Kidney glomerular epithelial cell (primary cell): ENCODE data around the gene HNRNPF.
A peak's percentile ranks its signal among the peaks of the same experiment; 100 is the strongest.

Experiments used
- DNase-seq: peaks from one replicate; lab custom pipeline; 2025; lab: John Stamatoyannopoulos, UW

HNRNPF gene

DNA sequence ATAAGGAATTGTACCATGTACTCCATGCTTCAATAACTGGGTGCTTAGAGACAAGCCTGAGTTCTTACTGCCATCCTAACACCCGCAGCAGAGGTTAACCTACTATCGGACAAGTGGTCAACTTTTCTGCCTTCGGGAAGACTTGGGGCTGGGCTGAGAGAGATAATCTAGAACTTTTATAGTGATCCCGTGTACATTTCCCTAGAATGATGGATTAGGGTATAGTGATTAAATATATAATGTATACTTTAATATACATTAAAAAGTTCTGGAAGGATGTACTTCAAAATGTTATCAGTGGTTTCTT lies 12.2 kb upstream of the HNRNPF start:
- DNase-seq: no peak

DNA sequence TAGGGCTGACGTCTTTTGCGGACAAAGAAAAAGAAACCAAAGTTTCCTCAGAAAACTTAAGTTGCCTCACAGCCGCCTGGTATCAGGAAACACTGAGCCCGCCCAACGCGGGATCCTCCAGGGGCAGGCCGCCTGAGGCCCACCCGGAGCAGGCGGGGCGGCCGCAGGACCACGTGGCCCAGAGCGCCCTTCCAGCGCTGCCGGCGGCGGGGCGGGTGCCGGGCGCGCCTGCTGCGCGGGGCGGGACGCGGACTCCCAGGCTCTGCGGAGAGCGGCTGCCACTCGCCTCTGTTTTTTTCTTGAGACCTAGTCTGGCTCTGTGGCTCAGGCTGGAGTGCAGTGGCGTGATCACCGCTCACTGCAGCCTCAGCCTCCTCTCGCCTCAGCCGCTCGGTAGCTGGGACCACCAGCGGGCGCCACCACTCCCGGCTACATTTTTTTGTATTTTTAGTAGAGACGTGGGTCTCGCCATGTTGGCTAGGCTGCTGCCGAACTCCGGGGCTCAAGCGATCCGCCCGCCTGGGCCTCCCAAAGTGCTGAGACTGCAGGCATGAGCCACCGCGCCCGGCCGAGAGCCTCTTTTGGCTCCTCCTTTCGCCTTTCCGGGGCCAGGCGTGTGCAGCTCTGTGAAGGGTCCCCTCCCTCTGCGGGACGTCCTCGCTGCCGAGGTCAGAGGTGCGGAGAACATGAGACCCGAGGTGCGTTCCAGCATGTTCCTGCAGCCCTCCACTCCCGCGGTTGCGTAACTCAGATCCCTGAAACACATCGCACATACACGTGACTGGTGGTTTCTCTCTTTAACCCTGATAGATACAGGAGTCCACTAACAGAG lies 11.6 kb upstream of the HNRNPF start:
- peak; percentile 45 for DNase-seq

DNA sequence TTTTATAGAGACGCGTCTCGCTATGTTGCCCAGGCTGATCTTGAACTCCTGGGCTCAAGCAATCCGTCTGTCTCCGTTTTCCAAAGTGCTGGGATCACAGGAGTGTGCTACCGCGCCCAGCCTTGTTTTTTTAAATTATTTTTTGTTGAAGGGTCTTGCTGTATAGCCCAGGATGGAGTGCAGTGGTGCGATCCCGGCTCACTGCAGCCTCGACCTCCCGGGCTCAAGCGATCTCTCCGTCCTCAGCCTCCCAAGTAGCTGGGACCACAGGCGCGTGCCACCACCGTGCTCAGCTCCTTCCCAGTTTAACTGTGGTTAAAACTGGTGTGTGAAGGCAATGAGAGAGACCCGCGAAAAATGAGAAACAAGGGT lies 11.0 kb upstream of the HNRNPF start:
- no peak for DNase-seq

DNA sequence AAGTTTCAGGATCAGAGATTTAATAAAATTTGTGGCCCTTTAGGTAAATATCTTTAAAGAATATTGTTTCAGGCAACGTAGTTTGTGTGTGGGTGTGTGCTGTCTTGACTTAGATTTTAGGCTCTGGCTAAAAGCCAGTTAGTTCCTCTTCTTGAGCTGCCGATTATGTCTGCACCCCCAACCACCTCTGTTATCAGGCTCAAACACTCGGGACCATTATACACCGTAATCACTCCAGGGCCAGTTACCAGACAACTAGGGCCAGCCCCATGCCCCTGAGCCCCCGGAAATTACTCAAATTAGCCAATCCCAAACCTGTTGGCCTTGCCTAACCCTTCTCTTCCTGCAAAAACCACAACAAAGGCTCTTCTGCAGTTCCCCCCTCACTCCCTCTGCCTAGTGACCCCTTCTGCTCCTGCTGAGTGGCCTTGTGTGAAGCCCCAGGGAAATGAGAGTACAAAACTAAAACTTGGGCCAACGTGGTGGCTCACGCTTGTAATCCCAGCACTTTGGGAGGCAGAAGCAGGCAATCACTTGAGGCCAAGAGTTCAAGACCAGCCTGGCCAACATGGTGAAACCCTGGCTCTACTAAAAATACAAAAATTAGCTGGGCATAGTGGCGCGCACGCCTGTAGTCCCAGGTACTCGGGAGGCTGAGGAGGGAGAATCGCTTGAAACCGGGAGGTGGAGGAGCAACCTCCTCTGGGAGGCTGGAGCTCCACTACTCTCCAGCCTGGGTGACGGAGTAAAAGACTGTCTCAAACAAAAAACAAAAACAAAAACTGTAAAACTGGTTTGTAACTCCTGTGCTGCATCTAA lies 9.2 kb upstream of the HNRNPF start:
- no peak for DNase-seq

DNA sequence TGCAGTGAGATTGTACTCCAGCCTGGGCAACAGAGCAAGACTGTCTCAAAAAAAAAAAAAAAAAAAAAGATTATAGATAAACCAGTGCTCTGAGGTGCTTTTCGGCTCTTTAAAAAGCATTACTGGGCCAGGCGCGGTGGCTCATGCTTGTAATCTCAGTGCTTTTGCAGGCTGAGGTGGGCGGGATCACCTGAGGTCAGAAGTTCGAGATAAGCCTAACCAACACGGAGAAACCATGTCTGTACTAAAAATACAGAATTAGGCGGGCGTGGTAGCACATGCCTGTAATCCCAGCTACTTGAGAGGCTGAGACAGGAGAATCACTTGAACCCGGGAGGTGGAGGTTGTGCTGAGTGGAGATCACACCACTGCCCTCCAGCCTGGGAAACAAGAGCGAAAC lies 6.6 kb upstream of the HNRNPF start:
- no peak for DNase-seq

DNA sequence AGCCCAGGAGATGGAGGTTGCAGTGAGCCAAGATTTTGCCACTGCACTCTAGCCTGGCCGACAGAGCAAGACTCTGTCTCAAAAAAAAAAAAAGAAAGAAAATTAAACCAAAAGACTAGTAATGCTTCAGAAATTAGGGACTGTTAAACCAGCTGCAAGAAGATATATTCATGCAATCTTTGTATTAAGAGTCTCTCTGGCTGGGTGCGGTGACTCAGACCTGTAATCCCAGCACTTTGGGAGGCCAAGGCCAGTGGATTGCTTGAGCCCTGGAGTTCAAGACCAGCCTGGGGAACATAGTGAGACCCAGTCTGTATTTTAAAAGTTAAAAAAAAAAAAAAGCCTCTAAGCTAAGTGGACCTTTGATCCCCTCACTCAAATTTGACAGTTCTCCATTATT lies 2.5 kb upstream of the HNRNPF start:
- DNase-seq: no peak

DNA sequence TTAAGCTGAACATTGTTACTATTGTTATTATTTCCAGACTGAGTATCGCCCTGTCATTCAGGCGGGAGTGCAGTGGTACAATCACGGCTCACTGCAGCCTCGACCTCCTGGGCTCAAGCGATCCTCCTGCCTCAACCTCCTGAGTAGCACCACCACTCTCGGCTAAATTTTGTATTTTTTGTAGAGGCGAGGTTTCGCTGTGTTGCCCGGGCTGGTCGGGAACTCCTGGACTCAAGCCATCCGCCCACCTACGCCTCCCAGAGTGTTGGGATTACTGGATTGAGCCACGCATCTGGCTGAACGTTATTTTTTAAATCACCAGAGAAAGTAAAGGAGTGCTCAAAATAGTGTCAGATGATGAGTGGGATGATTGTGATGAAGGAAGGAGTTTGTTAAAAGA lies 1.4 kb upstream of the HNRNPF start:
- no peak for DNase-seq

DNA sequence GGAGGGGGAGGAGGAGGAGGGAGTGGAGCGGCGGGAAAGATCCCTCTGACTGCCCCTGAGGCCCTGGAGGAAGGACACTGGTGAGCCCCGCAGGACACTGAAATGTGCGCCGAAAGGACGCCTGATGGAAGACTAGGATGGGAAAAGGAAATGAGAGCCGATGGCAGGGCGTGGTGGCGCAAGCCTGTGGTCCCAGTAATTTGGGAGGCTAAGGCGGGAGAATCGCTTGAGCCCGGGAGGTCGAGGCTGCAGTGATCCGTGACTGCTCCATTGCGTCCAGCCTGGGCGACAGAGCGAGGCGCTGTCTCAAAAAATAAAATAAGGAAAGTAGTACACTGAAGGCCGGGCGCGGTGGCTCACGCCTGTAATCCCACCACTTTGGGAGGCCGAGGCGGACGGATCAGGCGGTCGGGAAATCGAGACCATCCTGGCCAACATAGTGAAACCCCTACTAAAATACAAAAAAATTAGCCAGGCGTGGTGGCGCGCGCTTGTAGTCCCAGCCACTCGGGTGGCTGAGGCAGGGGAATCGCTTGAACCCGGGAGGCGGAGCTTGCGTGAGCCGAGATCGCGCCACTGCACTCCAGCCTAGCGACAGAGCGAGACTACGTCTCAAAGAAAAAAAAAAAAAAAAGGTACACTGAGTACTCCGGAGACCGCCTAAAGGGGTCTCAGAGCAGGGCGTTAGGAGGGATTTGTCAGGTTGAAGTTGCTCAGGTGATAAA lies 561 bp upstream of the HNRNPF start:
- no peak for DNase-seq

DNA sequence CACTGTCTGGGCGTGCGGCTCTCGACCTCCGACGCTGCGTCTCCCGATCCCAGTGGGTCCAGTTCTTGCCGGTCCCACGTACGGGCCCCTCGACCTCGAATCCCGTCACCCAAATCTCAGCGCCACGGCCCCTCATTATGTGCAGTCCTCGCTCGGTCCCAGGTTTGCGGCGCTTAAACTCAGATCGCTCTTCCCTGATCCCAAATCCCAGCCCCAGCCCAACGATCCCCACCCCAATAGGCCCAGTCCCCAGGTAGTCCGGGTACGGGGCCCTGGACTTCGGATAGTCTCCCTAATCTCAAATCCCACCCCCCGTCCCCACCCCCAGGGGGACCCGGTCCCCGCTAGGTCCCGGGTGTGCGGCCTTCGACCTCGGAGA lies 666 bp downstream of the HNRNPF start:
- DNase-seq: no peak

DNA sequence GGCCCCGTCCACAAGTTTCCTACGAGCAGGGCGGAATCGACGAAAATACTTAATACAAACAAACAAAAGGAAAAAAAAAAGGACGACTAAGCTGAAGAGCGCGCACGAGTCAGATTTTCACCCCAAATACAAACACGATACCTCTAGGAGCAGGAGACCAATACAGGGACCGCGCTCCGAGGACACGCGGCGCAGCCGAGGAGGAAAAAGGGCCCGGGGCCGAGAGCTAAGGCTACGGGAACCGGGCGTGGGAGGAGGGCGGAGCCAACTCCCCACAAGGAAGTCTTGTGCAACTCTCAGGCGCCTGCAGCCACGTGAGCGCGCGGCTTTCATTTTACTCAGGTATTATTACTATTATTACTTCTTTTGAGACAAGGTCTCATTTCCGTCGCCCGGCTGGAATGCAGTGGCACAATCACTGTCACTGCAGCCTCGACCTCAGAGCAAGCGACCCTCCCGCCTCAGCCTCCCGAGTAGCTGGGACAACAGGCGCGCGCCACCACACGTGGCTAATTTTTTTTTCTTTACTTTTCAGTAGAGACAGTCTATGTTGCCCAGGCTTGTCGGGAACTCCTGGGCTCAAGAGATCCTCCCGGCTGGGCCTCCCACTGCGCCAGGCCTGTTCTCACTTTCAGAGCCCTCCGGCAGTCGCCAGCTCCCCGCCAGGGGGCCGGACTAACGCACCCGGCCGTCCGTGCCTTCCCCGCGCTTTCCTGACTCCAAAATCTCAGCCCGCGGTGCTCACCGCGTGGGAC lies 1.2 kb downstream of the HNRNPF start:
- peak; percentile 87 for DNase-seq

DNA sequence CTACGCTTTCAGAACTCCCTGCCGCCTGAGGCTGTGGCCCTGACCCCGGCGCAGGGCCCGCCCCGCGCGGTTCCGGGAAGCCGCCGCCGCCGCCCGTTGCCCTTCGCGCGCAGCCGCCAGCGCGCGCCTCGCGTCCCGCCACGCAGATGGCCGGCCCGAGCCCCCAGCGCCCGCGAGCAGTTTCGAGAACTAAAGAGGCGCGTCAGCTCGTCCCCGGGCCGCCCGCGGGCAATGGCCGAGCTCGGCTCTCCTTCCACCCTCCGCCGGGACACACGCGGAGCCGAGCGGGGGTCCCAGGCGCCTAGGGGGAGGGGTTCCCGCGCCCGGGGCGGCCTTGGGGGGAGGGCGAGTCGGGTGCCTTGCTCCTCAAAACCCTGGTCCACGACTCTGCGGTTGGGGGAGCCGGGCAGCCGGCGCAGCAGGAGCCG lies 1.8 kb downstream of the HNRNPF start:
- no peak for DNase-seq

DNA sequence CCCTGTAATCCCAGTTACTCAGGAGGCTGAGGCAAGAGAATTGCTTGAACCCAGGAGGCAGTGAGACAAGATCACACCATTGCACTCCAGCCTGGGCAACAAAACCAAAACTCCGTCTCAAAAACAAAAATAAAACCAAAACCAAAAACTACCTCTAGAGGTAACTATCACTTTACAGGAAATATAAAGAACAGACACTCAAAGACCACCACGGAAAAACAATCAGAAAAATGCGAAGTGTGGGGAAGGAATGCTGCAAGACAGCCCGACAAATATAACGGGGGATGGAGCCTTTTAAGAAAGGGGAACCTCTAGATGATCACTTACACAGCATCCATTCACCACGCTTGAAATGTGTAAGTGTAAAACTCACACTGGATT lies 4.3 kb downstream of the HNRNPF start:
- DNase-seq: no peak

DNA sequence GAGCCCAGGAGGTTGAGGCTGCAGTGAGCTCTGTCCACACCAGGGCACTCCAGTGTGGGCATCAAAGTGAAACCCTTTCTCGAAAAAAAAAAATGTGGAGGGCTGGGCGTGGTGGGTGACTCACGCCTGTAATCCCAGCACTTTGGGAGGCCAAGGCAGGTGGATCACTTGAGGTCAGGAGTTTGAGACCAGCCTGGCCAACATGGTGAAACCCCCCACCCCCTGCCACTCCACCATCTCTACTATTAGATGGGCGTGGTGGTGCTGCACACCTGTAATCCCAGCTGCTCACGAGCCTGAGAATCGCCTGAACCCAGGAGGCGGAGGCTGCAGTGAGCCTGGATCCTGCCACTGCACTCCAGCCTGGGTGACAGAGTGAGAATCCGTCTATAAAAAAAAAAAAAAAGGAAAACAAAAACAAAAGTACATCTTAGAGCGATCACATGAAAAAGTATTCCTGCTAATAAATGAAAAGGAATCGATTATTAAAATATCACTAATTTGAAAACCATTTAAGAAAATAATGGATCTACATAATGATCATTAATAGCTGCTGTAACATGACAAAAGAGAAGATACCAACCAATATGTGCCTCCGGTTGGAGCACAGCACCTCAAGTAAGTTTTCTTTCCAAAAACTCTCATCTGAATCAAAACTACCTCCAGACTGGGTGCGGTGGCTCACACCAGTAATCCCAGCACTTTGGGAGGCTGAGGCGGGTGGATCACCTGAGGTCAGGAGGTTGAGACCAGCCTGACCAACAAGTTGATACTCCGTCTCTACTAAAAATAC lies 4.9 kb downstream of the HNRNPF start:
- no peak for DNase-seq

DNA sequence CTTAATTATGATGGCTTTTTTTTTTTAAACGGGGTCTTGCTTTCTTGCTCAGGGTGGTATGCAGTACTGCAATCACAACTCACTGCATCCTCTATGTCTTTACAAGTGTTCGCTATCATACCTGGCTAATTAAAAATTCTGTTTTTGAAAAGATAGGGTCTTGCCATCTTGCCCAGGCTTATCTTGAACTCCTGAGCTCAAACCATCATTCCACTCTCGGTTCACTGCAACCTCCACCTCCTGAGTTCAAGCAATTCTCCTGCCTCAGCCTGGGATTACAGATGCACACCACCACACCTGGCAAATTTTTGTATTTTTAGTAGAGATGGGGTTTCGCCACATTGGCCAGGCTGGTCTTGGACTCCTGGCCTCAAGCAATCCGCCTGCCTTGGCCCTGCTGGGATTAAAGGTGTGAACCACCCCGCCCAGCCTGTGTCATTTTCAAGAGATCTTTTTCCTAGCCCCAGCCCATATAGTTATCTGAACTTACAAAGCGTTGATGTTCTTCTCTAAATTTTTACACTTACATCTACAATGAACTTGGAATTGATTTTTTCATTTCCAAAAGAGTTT lies 6.0 kb downstream of the HNRNPF start:
- no peak for DNase-seq

DNA sequence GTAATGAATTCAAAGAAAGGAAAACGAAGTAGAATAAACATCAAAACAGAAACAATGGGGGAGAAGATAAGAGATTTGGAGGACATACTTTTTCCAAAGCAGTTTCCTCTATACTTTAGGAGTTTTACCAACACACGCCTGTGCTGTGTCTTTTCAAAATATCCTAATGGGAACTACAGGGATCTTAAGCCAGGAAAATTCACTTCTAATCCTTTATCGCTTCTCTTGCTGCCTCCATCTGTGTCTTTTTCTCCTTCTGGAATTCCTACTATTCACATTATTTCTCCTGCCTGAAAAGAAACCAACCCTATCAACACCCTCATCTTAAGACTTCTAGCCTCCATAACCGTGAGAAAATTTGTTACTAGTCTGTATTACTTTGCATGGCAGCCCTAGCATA lies 6.8 kb downstream of the HNRNPF start:
- no peak for DNase-seq

DNA sequence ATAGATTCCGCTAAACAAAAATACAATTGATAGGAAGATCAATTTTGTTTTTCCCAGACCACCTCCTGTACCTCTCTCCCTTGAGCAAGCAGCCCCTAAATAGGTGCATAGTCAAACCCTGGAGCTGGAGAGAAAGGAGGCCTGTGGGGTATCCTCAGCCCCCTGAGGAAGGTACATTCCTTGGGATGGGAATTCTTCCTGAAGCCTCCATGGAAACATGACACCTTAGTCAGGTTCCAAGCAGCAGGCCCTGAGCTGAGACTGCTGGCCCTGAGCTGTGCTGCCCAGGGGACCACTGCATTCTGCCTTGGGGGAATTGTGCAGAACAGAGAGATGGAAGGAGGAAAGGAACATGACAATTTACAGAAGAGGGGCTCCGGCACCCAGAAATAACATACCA lies 7.4 kb downstream of the HNRNPF start:
- DNase-seq: no peak

DNA sequence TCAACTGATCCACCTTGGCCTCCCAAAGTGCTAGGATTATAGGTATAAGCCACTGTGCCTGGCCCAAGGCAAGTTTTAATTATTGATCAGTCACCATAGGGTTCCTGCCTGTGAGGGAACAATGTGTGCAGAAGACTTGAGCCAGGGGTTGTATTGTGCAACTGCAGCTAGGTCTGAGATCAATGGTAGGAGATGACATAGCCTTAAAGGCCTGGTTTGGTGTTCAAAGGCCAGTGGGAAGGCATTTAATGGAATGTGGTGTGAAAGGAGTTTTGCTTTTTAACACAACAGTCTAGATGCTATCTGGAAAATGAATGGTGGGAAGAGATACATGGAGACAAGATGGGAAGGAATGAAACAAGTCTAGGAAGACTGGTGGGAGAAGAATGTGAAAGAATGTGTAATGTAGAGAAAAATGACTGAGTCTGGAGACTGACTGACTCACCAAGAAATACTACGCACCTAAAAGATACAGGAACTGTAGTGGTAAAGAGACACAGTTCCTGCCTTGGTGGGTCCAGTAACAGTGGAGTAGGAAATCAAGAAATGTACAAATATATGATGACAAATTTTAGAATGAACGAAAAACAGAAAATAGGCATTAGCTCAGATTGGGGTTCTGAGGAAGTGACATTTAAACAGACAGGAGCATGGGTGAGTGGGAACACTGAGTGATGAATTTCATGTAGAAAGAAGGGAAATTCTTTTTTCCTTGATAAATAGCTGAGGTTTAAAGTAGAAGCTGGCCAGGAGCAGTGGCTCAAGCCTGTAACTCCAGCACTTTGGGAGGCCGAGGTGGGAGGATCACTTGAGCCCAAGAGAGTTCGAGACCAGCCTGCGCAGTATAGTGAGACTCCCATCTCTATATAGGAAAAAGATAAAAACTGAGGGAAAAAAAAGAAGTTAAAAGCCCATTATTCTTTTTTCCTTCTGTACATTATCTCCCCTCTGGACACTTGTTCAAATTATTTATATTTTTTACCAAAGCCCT lies 9.4 kb downstream of the HNRNPF start:
- no peak for DNase-seq

DNA sequence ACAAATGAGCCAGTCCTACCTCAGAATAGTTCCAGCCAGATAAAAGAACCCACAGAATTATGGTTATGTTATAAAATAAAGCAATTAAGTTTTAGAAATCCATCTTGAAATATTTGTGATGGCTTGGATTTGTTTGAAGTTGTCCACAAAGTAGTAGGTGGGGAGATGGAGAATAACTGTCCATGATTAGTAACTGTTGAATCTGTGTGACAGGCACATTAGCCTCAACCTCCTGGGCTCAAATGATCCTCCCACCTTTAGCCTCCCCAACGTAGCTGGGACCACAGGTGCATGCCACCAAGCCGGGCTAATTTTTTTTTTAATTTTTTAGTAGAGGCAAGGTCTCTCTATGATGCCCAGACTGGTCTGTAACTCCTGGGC lies 10.1 kb downstream of the HNRNPF start:
- DNase-seq: no peak

DNA sequence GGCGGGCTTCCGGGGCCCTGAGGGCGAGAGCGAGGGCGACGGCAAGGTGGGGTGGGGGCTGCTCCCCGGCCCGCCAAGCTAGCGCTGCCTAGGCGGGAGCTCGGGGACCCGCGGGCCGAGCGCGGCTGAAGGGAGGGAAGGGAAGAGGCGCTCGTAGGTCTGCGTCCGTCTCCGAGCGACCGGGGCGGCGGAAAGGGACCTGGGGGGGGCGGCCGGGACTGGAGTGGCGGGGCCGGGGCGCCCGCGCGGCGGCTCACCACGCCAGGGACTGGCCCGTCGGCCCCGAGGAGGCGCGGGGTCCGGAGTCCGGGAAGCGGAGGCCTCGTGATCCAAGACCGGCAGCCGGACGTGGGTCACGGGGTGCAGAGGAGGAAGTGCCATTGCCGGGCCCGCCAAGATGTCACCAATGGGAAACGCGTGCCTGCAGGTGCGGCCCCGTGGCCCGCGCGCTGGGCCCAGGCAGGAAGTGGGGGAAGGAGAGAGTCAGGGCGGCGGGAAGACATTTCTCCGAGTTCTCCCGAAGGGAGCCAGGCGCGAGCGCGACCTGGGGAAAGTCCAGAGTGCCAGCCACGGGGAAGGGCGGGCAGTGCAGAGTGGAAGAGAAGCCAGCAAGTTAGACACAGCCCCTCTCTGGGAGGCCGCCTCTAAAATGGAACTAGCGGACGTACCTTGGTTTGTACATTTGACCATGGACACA lies 11.9 kb downstream of the HNRNPF start:
- DNase-seq: peak; percentile 69
